Progenitor cell of endocrine pancreas (in vitro differentiated cells): ENCODE measurements around the gene SEZ6L. TPM values are rescaled to one million over a fixed set of nuclear protein-coding genes. Genes with fewer than 3 reads are reported as not detected.

Experiments used
- DNase-seq: peaks from one replicate; pipeline ENCODE4 v3.0.0; 2021; ENCODE audit warnings: low spot score; ENCODE audit not compliant: unreplicated experiment
- H3K27ac Mint-ChIP-seq: 2 replicates; pipeline ENCODE4 v1.8.0; 2021; ENCODE audit warnings: mild to moderate bottlenecking, moderate library complexity, mixed read lengths
- H3K27me3 Mint-ChIP-seq: 2 replicates; pipeline ENCODE4 v1.8.0; 2021; ENCODE audit warnings: mixed read lengths
- H3K36me3 Mint-ChIP-seq: 2 replicates; pipeline ENCODE4 v1.8.0; 2022; ENCODE audit warnings: mixed read lengths; ENCODE audit not compliant: insufficient read depth
- H3K4me1 Mint-ChIP-seq: 2 replicates; pipeline ENCODE4 v1.8.0; 2021; ENCODE audit warnings: low read depth, mixed read lengths
- H3K4me3 Mint-ChIP-seq: 2 replicates; pipeline ENCODE4 v1.8.0; 2021; ENCODE audit warnings: low read depth, mild to moderate bottlenecking, moderate library complexity, mixed read lengths
- H3K9me3 Mint-ChIP-seq: 2 replicates; pipeline ENCODE4 v1.8.0; 2021; ENCODE audit warnings: low read depth, mixed read lengths
- CTCF ChIP-seq: fragments of 200-600 bp; sonication (generic); IDR thresholded peaks from one replicate; pipeline ENCODE4 v1.5.0; 2021; ENCODE audit warnings: antibody characterized with exemption, mild to moderate bottlenecking; ENCODE audit not compliant: unreplicated experiment
- total RNA-seq: library from RNA; stranded (reverse); gene quantifications from 2 replicates; pipeline ENCODE4 v1.2.1, GENCODE V29; 2021

The SEZ6L gene
- total RNA-seq, 1 donor from 2014 or later = 26.2 TPM

GRCh38 chr22:26143806-26144325, 25.4 kb upstream of the SEZ6L start:
- Mint-ChIP-seq H3K4me1 (no peaks in the 10 kb centered on the region), H3K9me3 (no peaks in the 10 kb centered on the region), H3K36me3 (no peaks in the 10 kb centered on the region), H3K27ac (no peak overlapping the region), H3K4me3 (no peak overlapping the region), H3K27me3 (peaks cover 5% of the 10 kb centered on the region)
- no peak for DNase-seq
- TF ChIP-seq CTCF = no peak

- Mint-ChIP-seq H3K9me3 (peaks cover 5% of the 10 kb centered on the region), H3K4me3 (no peak overlapping the region), H3K4me1 (no peaks in the 10 kb centered on the region), H3K36me3 (no peaks in the 10 kb centered on the region), H3K27me3 (peaks cover 39% of the 10 kb centered on the region), H3K27ac (no peak overlapping the region)
- no peak for TF ChIP-seq CTCF
- no peak for DNase-seq
Observed at GRCh38 chr22:26159886-26160285, 9.4 kb upstream of the SEZ6L start.

- Mint-ChIP-seq H3K4me1 (no peaks in the 10 kb centered on the region), H3K36me3 (no peaks in the 10 kb centered on the region), H3K9me3 (no peaks in the 10 kb centered on the region), H3K4me3 (no peak overlapping the region), H3K27me3 (peaks cover 52% of the 10 kb centered on the region), H3K27ac (no peak overlapping the region)
- no peak for TF ChIP-seq CTCF
- no peak for DNase-seq
Observed at GRCh38 chr22:26161746-26162145, 7.5 kb upstream of the SEZ6L start.

- H3K9me3 Mint-ChIP-seq = no peaks in the 10 kb centered on the region
- no peak for TF ChIP-seq CTCF
- H3K27ac Mint-ChIP-seq = no peak overlapping the region
- DNase-seq = no peak
- H3K4me3 Mint-ChIP-seq = no peak overlapping the region
- no peaks in the 10 kb centered on the region for H3K36me3 Mint-ChIP-seq
- H3K27me3 Mint-ChIP-seq = peaks cover 59% of the 10 kb centered on the region
- H3K4me1 Mint-ChIP-seq = no peaks in the 10 kb centered on the region
Observed at GRCh38 chr22:26162926-26163325, 6.3 kb upstream of the SEZ6L start.

- Mint-ChIP-seq H3K36me3 (no peaks in the 10 kb centered on the region), H3K4me1 (peaks cover 6% of the 10 kb centered on the region), H3K27ac (no peak overlapping the region), H3K9me3 (no peaks in the 10 kb centered on the region), H3K4me3 (no peak overlapping the region), H3K27me3 (peaks cover 65% of the 10 kb centered on the region)
- DNase-seq = no peak
- no peak for TF ChIP-seq CTCF
Observed at GRCh38 chr22:26164174-26164573, 5.1 kb upstream of the SEZ6L start.
